Jurkat, Clone E6-1 (cell line): Measurements from ENCODE around the gene JPT2.

Experiments
- DNase-seq: peaks from one replicate; pipeline ENCODE4 v3.0.0-alpha.2; 2011; ENCODE audit warnings: low read depth, low spot score
- H3K4me3 ChIP-seq: 2 replicates; pipeline ENCODE4 v1.5.1; 2011; ENCODE audit warnings: mild to moderate bottlenecking, low read length, control low read depth, moderate library complexity

Gene JPT2

DNA sequence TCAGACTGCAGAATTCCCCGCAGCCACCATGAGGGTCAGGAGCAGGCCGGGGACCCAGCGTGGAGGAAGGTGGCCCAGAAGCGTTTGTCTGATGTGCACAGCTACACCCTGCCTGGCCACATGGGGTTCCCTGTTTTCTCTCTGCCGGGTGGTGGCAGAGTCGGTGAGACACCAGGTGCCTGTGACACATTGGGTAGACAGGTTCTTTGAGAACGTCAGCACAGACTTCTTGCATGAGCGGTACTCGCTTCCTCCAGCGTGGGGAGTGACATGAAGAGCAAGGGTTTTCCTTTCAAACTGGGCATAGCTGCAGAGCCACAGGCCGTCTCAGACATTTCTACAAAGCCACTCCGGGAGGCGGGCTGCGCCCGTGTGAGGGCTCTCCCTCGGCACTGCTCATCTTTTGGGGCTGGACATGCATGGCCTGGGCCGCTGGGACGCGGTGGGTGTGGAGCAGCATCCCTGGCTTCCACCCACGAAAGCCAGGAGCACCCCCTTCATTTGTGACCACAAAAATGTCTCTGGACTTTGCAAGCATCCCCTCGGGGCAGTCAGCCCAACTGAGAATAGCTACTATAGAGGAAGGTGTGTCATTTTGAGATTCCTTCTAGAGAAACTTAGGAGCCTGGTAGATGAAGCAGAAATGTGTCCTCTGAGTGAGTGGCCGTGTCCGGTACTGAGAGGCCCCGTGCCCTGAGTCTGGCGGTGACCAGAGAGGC lies 67.3 kb downstream of the JPT2 start:
- no peak overlapping the region for H3K4me3 ChIP-seq
- DNase-seq: no peak

DNA sequence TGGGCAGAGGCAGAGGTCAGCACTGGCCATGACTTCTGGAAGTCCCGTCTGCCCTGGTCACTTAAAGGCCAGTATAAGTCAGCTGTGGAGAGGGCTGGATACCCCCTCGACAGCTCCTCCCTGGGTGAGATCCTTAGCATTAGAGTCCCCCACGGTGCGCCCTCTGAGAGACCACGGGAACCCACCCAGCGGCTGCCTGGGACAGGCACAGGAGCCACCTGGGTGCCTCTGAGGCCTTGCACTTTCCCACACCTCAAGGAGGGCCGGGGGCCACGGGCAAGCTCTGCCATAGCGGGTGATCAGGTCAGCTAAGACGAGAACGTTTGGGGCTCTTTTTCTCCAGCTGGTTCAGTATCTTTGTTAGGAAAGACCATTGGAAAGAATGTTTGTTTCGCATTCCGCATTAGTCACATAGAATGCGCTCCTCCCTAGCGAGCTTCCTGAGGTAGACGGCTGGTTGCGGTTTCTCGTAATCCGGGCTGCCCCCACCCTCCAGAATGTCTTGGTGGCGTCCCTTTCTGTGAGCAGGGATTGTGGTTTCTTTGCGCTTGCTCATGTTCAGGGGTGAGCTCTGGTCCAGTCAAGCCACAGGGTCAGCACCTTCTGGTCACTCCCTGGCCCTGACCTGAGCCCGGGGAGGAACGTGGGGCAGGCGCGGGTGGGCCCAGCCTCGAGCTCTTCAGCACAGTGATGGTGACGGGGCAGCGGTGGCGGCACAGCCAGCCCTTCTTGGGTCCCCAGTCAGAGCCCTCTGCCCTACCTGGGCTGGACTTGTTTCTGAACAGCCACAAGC lies 68.0 kb downstream of the JPT2 start:
- no peak overlapping the region for H3K4me3 ChIP-seq
- no peak for DNase-seq

DNA sequence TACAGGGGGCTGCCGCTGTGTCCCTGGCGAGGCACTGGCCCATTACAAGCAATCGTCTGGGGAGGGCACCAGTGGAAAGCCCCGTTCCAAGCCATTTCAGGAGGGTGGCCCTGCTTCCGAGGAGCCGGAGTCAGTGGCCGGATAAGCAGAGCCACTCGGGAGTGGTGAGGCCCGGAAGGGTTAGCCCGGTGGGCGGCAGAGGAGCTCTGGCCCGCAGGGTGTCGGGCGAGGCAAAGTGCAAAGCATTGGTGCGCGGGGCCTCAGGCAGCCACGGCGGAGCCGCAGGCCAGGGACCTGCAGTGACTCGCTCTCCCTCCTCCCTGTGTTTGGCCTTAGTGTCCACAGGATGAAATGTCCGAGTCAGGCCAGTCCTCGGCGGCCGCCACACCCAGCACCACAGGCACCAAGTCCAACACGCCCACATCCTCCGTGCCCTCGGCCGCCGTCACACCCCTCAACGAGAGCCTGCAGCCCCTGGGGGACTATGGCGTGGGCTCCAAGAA lies 68.7 kb downstream of the JPT2 start:
- H3K4me3 ChIP-seq: no peak overlapping the region
- no peak for DNase-seq

GRCh38 chr16:1747934-1748333 lies 69.9 kb downstream of the JPT2 start:
- H3K4me3 ChIP-seq: no peak overlapping the region
- DNase-seq: no peak

GRCh38 chr16:1749152-1750117 lies 71.4 kb downstream of the JPT2 start:
- DNase-seq: no peak
- no peak overlapping the region for H3K4me3 ChIP-seq
